GM12801 (cell line): ENCODE results near the gene ANKS4B.

Source experiments
- TF ChIP-seq, protein P1 (sequence below): IDR thresholded peaks from one replicate; pipeline ENCODE4 v1.5.1; 2011; ENCODE audit warnings: control low read depth; ENCODE audit not compliant: insufficient read length; ENCODE audit errors: extremely low read depth

ANKS4B gene

DNA sequence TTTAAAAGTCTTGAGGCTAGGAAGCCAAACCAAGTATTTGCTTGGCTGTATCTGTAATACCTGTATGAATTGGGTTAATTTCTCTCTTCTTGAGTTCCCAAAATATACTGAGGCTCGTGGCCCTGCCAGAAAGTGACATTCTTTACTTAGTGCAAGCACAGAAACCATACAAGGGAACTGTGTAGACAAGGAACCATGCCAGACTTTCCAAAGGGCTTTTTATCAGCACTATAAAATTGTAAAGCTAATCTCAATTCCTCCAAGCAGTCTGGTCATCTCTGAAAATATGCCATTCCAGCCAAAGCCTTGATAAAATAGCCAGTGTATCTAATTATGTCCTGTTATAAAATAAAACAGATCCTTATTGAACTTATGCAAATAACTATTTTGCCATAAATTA lies 51.8 kb downstream of the ANKS4B start:
- TF ChIP-seq, protein P1, sequence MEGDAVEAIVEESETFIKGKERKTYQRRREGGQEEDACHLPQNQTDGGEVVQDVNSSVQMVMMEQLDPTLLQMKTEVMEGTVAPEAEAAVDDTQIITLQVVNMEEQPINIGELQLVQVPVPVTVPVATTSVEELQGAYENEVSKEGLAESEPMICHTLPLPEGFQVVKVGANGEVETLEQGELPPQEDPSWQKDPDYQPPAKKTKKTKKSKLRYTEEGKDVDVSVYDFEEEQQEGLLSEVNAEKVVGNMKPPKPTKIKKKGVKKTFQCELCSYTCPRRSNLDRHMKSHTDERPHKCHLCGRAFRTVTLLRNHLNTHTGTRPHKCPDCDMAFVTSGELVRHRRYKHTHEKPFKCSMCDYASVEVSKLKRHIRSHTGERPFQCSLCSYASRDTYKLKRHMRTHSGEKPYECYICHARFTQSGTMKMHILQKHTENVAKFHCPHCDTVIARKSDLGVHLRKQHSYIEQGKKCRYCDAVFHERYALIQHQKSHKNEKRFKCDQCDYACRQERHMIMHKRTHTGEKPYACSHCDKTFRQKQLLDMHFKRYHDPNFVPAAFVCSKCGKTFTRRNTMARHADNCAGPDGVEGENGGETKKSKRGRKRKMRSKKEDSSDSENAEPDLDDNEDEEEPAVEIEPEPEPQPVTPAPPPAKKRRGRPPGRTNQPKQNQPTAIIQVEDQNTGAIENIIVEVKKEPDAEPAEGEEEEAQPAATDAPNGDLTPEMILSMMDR: no peak

DNA sequence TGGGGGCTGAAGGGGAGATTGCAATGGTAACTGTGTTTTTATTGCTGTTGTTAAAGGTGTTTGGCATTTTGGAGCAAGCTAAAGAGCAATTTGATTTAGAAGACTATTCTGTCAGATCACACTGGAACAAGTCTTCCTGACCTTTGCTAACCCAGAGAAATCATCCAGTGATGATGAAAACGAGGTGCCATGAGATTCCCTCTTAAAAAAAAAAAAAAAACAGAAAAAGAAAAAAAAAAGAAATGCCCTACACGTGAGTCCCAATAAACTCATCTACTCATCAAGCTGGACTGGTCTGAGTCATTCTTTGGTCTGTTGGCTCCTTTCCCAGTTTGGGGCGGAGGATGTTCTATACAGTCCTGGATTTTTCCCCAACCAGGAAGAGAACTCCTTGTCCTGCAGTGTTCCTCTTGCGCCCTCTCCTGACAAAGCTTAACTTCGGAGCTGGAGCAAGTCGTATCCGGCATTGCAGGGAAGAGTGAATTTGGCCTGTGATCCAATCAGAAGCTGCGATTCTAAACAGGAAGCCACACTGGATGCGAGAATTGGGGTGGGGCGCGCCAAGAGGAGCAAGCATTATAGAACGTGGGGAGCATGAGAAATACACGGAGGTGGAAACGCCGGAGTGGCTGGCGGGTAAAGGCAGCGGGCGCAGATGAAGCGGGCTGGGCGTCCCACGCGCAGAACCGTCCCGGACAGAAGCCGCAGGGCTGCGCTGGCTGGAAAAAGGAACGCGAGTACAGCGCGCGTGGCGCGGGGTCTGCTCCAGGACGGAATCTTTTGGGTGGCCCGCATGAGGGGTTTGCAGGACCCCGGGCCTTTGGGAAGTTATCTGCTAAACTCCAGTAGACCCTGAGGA lies 67.0 kb downstream of the ANKS4B start:
- TF ChIP-seq, protein P1: no peak

DNA sequence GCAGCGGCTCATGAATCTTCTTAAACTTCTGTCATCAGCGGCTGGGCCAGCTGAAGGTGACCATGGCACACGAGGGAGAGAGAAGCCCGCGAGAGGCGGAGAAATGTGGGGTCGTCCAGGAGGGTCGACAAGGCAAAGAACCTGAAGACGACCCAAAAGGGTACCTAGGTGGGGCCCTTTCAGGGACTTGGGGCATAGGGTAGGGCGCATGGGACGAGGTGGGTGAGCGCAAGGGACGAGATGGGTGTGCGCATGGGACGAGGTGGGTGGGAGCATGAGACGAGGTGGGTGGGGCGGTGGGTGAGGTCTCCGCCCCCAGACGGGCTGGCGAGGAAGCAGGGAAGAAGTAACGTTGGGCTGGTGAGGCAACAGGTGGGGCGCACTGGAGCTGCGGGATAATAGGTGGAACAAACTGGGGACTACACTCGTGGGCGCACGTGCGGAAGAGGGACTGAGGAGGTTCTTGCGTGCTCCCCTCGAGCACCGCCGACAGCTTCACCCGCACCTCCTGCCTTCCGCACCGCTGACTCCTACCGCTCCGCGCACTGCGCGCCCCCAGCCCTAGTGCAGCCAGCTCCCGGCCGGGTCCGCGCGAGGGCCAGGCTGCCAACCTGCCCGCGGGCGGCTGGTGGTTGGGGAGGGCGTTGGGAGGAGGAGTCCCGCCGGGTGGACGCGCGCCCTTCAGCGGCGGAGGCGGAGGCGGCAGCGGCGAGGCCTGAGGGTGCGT lies 67.8 kb downstream of the ANKS4B start:
- TF ChIP-seq, protein P1: no peak

DNA sequence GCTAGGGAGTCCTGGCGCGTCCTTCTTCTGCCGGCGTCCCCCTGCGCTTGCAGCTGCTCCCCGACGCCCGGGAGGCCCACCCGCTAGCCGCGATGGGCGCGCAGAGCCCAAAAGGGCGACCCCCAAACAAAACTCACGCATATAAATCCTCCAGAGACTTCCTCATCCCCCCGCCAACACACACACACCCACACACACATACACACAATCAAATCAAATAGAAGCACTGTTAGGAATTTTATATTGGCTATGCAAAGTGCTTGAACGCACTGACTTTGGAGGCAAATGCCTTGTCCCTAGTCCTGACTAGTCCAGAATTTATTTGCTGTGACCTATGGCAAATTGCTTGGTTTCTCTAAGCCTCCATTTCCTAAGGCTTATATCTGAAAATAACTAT lies 68.4 kb downstream of the ANKS4B start:
- TF ChIP-seq, protein P1: no peak

DNA sequence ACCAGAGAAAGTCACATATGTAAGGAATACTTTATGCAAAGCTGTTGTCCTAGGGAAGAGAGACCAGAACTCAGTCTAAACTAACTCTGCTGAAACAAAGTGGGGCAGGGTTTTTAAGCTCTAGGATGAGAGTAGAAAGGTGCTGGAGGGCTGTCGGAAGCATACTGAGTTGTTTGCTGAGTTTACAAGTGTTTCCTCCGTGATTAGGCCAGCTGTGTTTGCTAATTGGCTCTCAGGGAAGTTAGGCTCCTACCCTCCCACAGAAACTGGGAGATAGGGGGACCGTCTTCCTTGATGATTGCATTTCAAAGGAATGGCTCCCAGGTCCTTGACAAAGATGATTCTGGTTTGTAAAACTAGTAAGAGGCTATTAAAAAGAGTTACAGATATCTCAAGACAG lies 69.0 kb downstream of the ANKS4B start:
- TF ChIP-seq, protein P1: no peak

DNA sequence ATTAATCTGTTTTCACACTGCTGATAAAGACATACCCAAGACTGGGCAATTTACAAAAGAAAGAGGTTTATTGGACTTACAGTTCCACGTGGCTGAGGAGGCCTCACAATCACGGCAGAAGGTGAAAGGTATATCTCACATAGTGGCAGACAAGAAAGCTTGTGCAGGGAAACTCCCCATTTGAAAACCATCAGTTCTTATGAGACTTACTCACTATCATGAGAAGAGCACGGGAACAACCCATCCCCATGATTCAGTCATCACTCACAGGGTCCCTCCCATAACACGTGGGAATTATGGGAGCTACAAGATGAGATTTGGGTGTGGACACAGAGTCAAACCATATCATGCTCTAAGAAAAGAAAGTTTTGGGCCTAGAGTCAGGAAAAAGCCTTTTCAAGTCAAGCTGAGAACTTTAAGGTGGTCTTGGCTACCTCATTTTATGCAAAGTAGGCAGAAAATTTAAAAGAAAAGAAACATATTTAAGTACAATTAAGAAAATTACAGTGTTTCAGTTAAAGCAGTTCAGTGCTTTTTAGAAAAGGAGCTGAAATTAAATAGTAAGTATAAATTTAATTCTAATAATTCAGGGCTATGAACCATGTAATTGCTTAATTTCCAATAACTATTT lies 69.5 kb downstream of the ANKS4B start:
- TF ChIP-seq, protein P1: no peak
